Measurements from ENCODE around the gene PCGF6.

Gene PCGF6

DNA sequence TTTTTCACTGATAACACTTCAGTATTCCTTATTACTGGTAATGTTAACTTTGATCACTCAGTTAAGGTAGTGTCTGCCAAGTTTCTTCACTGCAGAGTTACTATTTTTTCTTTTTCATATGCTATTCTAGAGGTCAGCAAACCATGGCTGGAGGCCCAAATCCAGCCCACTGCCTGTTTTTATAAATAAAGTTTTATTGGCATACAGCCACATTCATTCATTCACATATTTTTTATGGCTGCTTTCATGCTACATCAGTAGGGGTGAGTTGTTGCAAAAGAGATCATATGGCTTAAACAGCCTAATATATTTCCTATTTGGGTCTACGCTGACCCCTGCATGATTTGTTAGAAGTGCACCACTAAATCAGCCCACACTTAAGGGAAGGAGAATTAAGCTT is 94.3 kb downstream of the PCGF6 start:
- DNase-seq (ENCODE audit: low spot score): no peak

- DNase-seq (ENCODE audit: low spot score): peak; percentile 39
These were observed 96.2 kb downstream of the PCGF6 start for GRCh38 chr10:103254538-103255325.

DNA sequence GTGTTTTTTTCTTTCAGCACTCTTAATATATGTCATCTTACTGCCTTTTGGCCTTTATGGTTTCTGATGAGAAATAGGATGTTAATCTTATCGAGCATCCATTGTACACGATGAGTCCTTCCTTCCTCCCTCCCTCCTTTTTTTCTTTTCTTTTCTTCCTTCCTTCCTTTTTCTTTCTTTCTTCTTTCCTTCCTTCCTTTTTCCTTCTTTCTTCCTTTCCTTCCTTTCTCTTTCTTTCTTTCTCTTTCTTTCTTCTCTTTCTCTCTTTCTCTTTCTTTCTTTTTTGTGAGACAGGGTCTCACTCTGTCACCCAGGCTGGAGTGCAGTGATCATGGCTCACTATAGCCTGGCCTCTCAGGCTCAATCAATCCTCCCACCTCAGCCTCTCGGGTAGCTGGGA is 96.8 kb downstream of the PCGF6 start:
- no peak for DNase-seq (ENCODE audit: low spot score)

Measured in kidney tubule cell (primary cell).